Ovary (tissue), 9 donors: ENCODE results near the gene PHACTR3. TPM values are rescaled to one million over a fixed set of nuclear protein-coding genes. Genes with fewer than 3 reads are reported as not detected.

Source experiments
- DNase-seq, 5 donors: peaks; one replicate each; pipeline ENCODE4 v3.0.0-alpha.2; 2019 to 2020
- H3K27ac ChIP-seq, 2 donors: fragments of 200-600 bp; one replicate each; pipeline versions ENCODE4 v1.5.1 to v1.8.0; 2019 to 2022
- H3K27me3 ChIP-seq: fragments of 200-600 bp; one replicate; pipeline ENCODE4 v1.8.0; 2022
- H3K36me3 ChIP-seq: fragments of 200-600 bp; sonication (generic); one replicate; pipeline ENCODE4 v1.5.1; 2019
- H3K4me1 ChIP-seq: one replicate; pipeline ENCODE4 v1.8.1; 2013; ENCODE audit warnings: mild to moderate bottlenecking, moderate library complexity; ENCODE audit not compliant: insufficient read depth
- H3K4me3 ChIP-seq: fragments of 200-600 bp; sonication (generic); one replicate; pipeline ENCODE4 v1.5.1; 2017
- H3K9me3 ChIP-seq, 2 donors: fragments of 200-600 bp in 1 of 2; sonication (generic) in 1 of 2; one replicate each; pipeline versions ENCODE4 v1.5.1 to v1.8.1; 2013 to 2019; ENCODE audit warnings: mild to moderate bottlenecking in 1 of 2, moderate library complexity in 1 of 2
- CTCF ChIP-seq, 3 donors: fragments of 450-650 bp in 2 of 3; fragments of 200-600 bp in 1 of 3; IDR thresholded peaks; one replicate each; pipeline versions ENCODE4 v1.5.1 to v1.8.0; 2016 to 2022; ENCODE audit warnings: antibody characterized with exemption in 3 of 3, mild to moderate bottlenecking in 1 of 3
- EP300 ChIP-seq: sonication (generic); formaldehyde crosslinking; IDR thresholded peaks from one replicate; pipeline ENCODE4 v1.6.1; 2017; ENCODE audit warnings: antibody characterized with exemption
- POLR2A ChIP-seq: fragments of 450-650 bp; IDR thresholded peaks from one replicate; pipeline ENCODE4 v1.6.1; 2017; ENCODE audit warnings: antibody characterized with exemption, mild to moderate bottlenecking, moderate library complexity
- WGBS, 3 donors: extraction: QIAGEN DNeasy Blood & Tissue Kit in 1 of 3; methylation state at CpG; one replicate each; pipeline versions ENCODE4 v1.1.5 to v1.1.7; 2013 to 2017; 5-methylcytosine and 5-hydroxymethylcytosine counted together
- intact Hi-C, 4 donors: fragments of 100-400 bp; cut with DNase I; formaldehyde crosslinking; loops; one replicate each; pipeline versions ENCODE4 v1.11.0 to v1.15.1; 2022 to 2023
- polyA plus RNA-seq, 2 donors: library from polyadenylated mRNA; stranded (reverse); fragments of 200-250 nt in 1 of 2; fragments of 350-450 nt in 1 of 2; fragmentation: Illumina TruSeq in 1 of 2; extraction: RNeasy Lipid Tissue Mini Kit (QIAGEN cat#74804) in 1 of 2; gene quantifications; one replicate each; pipeline ENCODE4 v1.2.3, GENCODE V29; 2013 to 2014
- total RNA-seq, 7 donors: library from RNA; depleted of rRNA in 2 of 7; stranded (reverse); fragments of >200 nt in 2 of 7; fragmentation: NEBNext Ultra II Directional in 3 of 7; extraction: Animal tissue kit (Norgen Biotek cat#: 25700) in 3 of 7; gene quantifications; one replicate each; pipeline versions ENCODE4 v1.1.0 to v1.2.4, GENCODE V29; 2016 to 2023
- donor health status: DM: no; HTN: no; CAD: no; lungs with moderate emphysema.
- donor health status: DM: no; HTN: no; CAD: no.
- donor health status: Bipolar disorder and iron deficiency.
- donor health status: DM: yes; HTN: yes; CAD: no.
- donor health status: DM: no; HTN: no; CAD: no.
- donor health status: DM: yes; HTN: yes; CAD: no.

PHACTR3 gene
- total and polyA plus RNA-seq, 9 donors: 5.7 to 19.0 (median 9.1) TPM

GRCh38 chr20:59705651-59706399 is 101.5 kb downstream of the PHACTR3 start:
- DNase-seq: no peak
- Histone ChIP-seq H3K4me1 (no peaks in the 10 kb centered on the region), H3K27ac (no peak overlapping the region), H3K36me3 (no peaks in the 10 kb centered on the region), H3K4me3 (no peak overlapping the region), H3K9me3 (no peaks in the 10 kb centered on the region), H3K27me3 (no peaks in the 10 kb centered on the region)
- intact Hi-C loops: no loop called here
- no peak for TF ChIP-seq POLR2A
- TF ChIP-seq EP300: no peak
- TF ChIP-seq CTCF (IDR thresholded peaks at IDR 0.05): no peak
- WGBS, 3 donors: 42 to 62% (median 48%) methylated on average over 5 of the region's 5 CpGs

GRCh38 chr20:59706400-59706693 is 102.0 kb downstream of the PHACTR3 start:
- no peak for DNase-seq
- Histone ChIP-seq H3K36me3 (no peaks in the 10 kb centered on the region), H3K4me3 (no peak overlapping the region), H3K4me1 (no peaks in the 10 kb centered on the region), H3K9me3 (no peaks in the 10 kb centered on the region), H3K27me3 (no peaks in the 10 kb centered on the region), H3K27ac (no peak overlapping the region)
- WGBS, 3 donors: 62 to 79% (median 69%) methylated on average over 1 of the region's 1 CpG
- no peak for TF ChIP-seq POLR2A
- TF ChIP-seq EP300: no peak
- TF ChIP-seq CTCF (IDR thresholded peaks at IDR 0.05): no peak
- intact Hi-C loops: no loop called here

GRCh38 chr20:59708326-59708725 is 104.0 kb downstream of the PHACTR3 start:
- no peak for DNase-seq
- Histone ChIP-seq H3K36me3 (no peaks in the 10 kb centered on the region), H3K27me3 (no peaks in the 10 kb centered on the region), H3K4me3 (no peak overlapping the region), H3K9me3 (no peaks in the 10 kb centered on the region), H3K27ac (no peak overlapping the region), H3K4me1 (no peaks in the 10 kb centered on the region)
- WGBS, 3 donors: 73 to 95% (median 84%) methylated on average over 6 of the region's 6 CpGs
- TF ChIP-seq POLR2A: no peak
- TF ChIP-seq CTCF (IDR thresholded peaks at IDR 0.05): no peak
- no peak for TF ChIP-seq EP300
- intact Hi-C loops: no loop called here

- no peaks in the 10 kb centered on the region for H3K27me3 ChIP-seq
- no peaks in the 10 kb centered on the region for H3K9me3 ChIP-seq
- intact Hi-C loops: no loop called here
- H3K4me1 ChIP-seq: no peaks in the 10 kb centered on the region
- no peak for DNase-seq
- H3K36me3 ChIP-seq: no peaks in the 10 kb centered on the region
- WGBS, 3 donors: 88 to 95% (median 91%) methylated on average over 1 of the region's 1 CpG
- no peak overlapping the region for H3K4me3 ChIP-seq
- no peak overlapping the region for H3K27ac ChIP-seq
- TF ChIP-seq EP300 (no peak), CTCF (IDR thresholded peaks at IDR 0.05) (no peak), POLR2A (no peak)
Observed at GRCh38 chr20:59709636-59710035, 105.3 kb downstream of the PHACTR3 start.
